H1 (cell line): ENCODE results near the gene POLR1H. TPM values are rescaled to one million over a fixed set of nuclear protein-coding genes. Genes with fewer than 3 reads are reported as not detected.

Experiments
- BRCA1 ChIP-seq: IDR thresholded peaks from 2 replicates; pipeline ENCODE4 v1.6.1; 2012; ENCODE audit warnings: low read depth, low read length, improper control_type of control experiment
- CTBP2 ChIP-seq: IDR thresholded peaks from 2 replicates; pipeline ENCODE4 v1.7.0; 2011; ENCODE audit warnings: borderline replicate concordance, mild to moderate bottlenecking, moderate library complexity, mixed read lengths, low read length; ENCODE audit not compliant: insufficient read depth, insufficient read length
- JUN ChIP-seq: IDR thresholded peaks from 2 replicates; pipeline ENCODE4 v1.6.1; 2011; ENCODE audit warnings: low read depth, mild to moderate bottlenecking, improper control_type of control experiment, low read length
- PHF8 ChIP-seq: fragments of 200-600 bp; sonication (generic); conservative IDR thresholded peaks from 2 replicates; pipeline ENCODE4 v1.7.1; 2012; ENCODE audit warnings: low read depth, mild to moderate bottlenecking, inconsistent platforms, low read length, moderate library complexity
- RAD21 ChIP-seq, 2 experiments: IDR thresholded peaks in 1 of 2; conservative IDR thresholded peaks in 1 of 2; 2 replicates each; pipeline ENCODE4 v1.6.1; 2011; ENCODE audit warnings: low read depth in 2 of 2, low read length in 2 of 2, improper control_type of control experiment in 1 of 2, inconsistent platforms in 1 of 2, mild to moderate bottlenecking in 1 of 2, moderate library complexity in 1 of 2
- SP2 ChIP-seq: IDR thresholded peaks from 2 replicates; pipeline ENCODE4 v1.6.1; 2012; ENCODE audit warnings: mild to moderate bottlenecking, low read length, inconsistent platforms
- TAF7 ChIP-seq: optimal IDR thresholded peaks from 2 replicates; pipeline ENCODE3; 2011; ENCODE audit warnings: low read depth, mild to moderate bottlenecking, inconsistent platforms, low read length, moderate library complexity, borderline replicate concordance
- polyA plus RNA-seq, 7 experiments: library from polyadenylated mRNA; depleted of rRNA in 3 of 7; stranded (reverse) in 5 of 7; unstranded in 2 of 7; fragments of >200 nt in 5 of 7; fragments of 200-250 nt in 2 of 7; gene quantifications; 1 replicate in 5 of 7; 2 replicates in 1 of 7; 4 replicates in 1 of 7; pipeline versions ENCODE4 v1.2.1 to v1.2.3, GENCODE V29; 2011 to 2013; ENCODE audit warnings: missing spikeins in 2 of 7, mixed read lengths in 2 of 7
- total RNA-seq: library from RNA; stranded (reverse); fragmentation: NEBNext Ultra II Directional; extraction: Animal tissue kit (Norgen Biotek cat#: 25700); gene quantifications from 2 replicates; pipeline ENCODE4 v1.2.1, GENCODE V29; 2021

Gene POLR1H
- total and polyA plus RNA-seq, 2 of the 8 experiments (the other 6 are each of a cell fraction or from before 2014, with no cell fraction given): 31.5 to 82.2 TPM

- no peak for TF ChIP-seq RAD21 (IDR thresholded peaks at IDR 0.05 in 1 of 2, conservative IDR thresholded peaks at IDR 0.05 in 1 of 2; ENCODE audit: low read depth in 2 of 2, low read length in 2 of 2)
- TF ChIP-seq SP2: no peak
- TF ChIP-seq TAF7: no peak
- TF ChIP-seq JUN: no peak
- no peak for TF ChIP-seq CTBP2
- no peak for TF ChIP-seq BRCA1
- TF ChIP-seq PHF8: no peak
- TF ChIP-seq, all 59 proteins: peak for 0
These were observed 18.2 kb upstream of the POLR1H start (continued) for GRCh38 chr6:30042914-30043313.
